ENCODE data around the gene DDX54. TPM values are rescaled to one million over a fixed set of nuclear protein-coding genes. Genes with fewer than 3 reads are reported as not detected.
A peak's percentile ranks its signal among the peaks of the same experiment; 100 is the strongest.

DDX54 gene
- total RNA-seq, 1 experiment from 2014 or later, result 83.0 TPM

GRCh38 chr12:113174461-113175384, 10.6 kb downstream of the DDX54 start:
- Histone ChIP-seq H4K20me1 (ENCODE audit: control insufficient read depth, insufficient read depth, insufficient read length) (no peaks in the 10 kb centered on the region), H2BK120ac (ENCODE audit: low read depth, low read length, poor library complexity, severe bottlenecking) (no peak overlapping the region), H3K27ac (ENCODE audit: insufficient read length, low read depth, low read length) (no peak overlapping the region), H3T11ph (ENCODE audit: low read length) (no peak overlapping the region), H3K9me3 (ENCODE audit: control insufficient read depth, low read depth, low read length) (no peaks in the 10 kb centered on the region), H3K27me3 (ENCODE audit: insufficient read depth, low read length) (no peaks in the 10 kb centered on the region), H2AFZ (ENCODE audit: low read length) (no peak overlapping the region), H3K18ac (ENCODE audit: insufficient read length, low read depth, low read length) (no peak overlapping the region), H3K4me2 (ENCODE audit: insufficient read depth, insufficient read length, low read length) (no peak overlapping the region), H3K14ac (ENCODE audit: insufficient read depth, low read length) (no peak overlapping the region), H3K9ac (ENCODE audit: extremely low read depth, insufficient read length, low read length) (no peak overlapping the region), H3K23ac (ENCODE audit: insufficient read length, low read depth, low read length) (no peak overlapping the region), H4K8ac (replicated peaks; ENCODE audit: insufficient read length, low read depth, low read length) (no peak overlapping the region), H3K79me1 (ENCODE audit: insufficient read depth, low read depth, low read length, poor library complexity, severe bottlenecking) (no peaks in the 10 kb centered on the region), H2BK15ac (ENCODE audit: low read depth, low read length) (no peak overlapping the region), H2BK5ac (ENCODE audit: insufficient read length, low read length) (no peak overlapping the region), H3K23me2 (ENCODE audit: insufficient read length, low read depth, low read length, poor library complexity, severe bottlenecking) (no peaks in the 10 kb centered on the region), H2AK5ac (ENCODE audit: insufficient read length, low read length) (no peak overlapping the region), H3K4ac (ENCODE audit: low read depth, low read length) (no peak overlapping the region), H4K5ac (ENCODE audit: insufficient read length, low read depth, low read length) (no peak overlapping the region), H4K91ac (ENCODE audit: insufficient read length, low read depth, low read length) (no peak overlapping the region), H2BK20ac (ENCODE audit: low read depth, low read length, poor library complexity, severe bottlenecking) (no peak overlapping the region), H2BK12ac (ENCODE audit: insufficient read length, low read depth, low read length) (no peak overlapping the region), H3K56ac (ENCODE audit: insufficient read length, low read depth, low read length) (no peak overlapping the region), H3K4me1 (ENCODE audit: insufficient read depth, low read length) (no peaks in the 10 kb centered on the region), H3K79me2 (ENCODE audit: insufficient read depth, low read length) (no peaks in the 10 kb centered on the region)
- Mint-ChIP-seq H3K4me1 (no peaks in the 10 kb centered on the region), H3K27me3 (ENCODE audit: low read depth) (no peaks in the 10 kb centered on the region), H3K9me3 (no peaks in the 10 kb centered on the region), H3K27ac (peak overlapping the region in 1 of 3 experiments; percentile 88; a peak in 2 of 7 replicates), H3K4me3 (no peak overlapping the region), H3K36me3 (ENCODE audit: insufficient read depth in 1 of 3, low read depth in 3 of 3) (peaks cover 71 to 91% (median 90%) of the 10 kb centered on the region in 3 experiments; a peak in 6 of 7 replicates)
- peak; percentile 79 for DNase-seq
- TF ChIP-seq CTCF (conservative IDR thresholded peaks at IDR 0.05), result peak; percentile 99
- no CpG with 5 or more reads among the region's 32 CpGs for WGBS (ENCODE audit: extremely low coverage, insufficient read length, low lambda C conversion rate)
